Measurements from ENCODE around the gene COX15. TPM values are rescaled to one million over a fixed set of nuclear protein-coding genes. Genes with fewer than 3 reads are reported as not detected.

COX15 gene
- total and polyA plus RNA-seq, 2 of the 4 experiments (the other 2 are of a cell fraction) = 18.9 to 40.1 TPM

GRCh38 chr10:99769706-99770105 lies 37.8 kb upstream of the COX15 start:
- Histone ChIP-seq H3K4me2 (ENCODE audit: low read depth, low read length) (no peak overlapping the region), H3K27ac (ENCODE audit: insufficient read depth, low read length) (no peak overlapping the region), H4K20me1 (ENCODE audit: insufficient read depth, low read length) (no peaks in the 10 kb centered on the region), H2BK20ac (ENCODE audit: low read depth, low read length) (no peak overlapping the region), H2BK5ac (ENCODE audit: low read depth, low read length, poor library complexity, severe bottlenecking) (peak overlapping the region; percentile 33), H4K91ac (ENCODE audit: insufficient read depth, low read depth, low read length) (no peak overlapping the region; the same call in 1 of the 2 replicates), H2AK9ac (replicated peaks; ENCODE audit: low read depth, low read length, poor library complexity) (no peak overlapping the region), H2BK120ac (ENCODE audit: low read depth, low read length) (peak overlapping the region; percentile 40), H3K9ac (ENCODE audit: low read depth, low read length) (no peak overlapping the region), H3K4me3 (ENCODE audit: insufficient read depth, low read depth, low read length) (no peak overlapping the region), H2AFZ (replicated peaks; ENCODE audit: low read length, poor library complexity) (no peak overlapping the region), H4K5ac (ENCODE audit: low read depth, low read length) (no peak overlapping the region), H3K9me1 (ENCODE audit: insufficient read depth, low read length) (no peaks in the 10 kb centered on the region), H2AK5ac (ENCODE audit: low read depth, low read length) (0 out of 2 replicates have a peak overlapping the region, but pooled peaks have one; percentile 39), H4K8ac (ENCODE audit: low read depth in 2 of 2, low read length in 2 of 2) (no peak overlapping the region), H3K36me3 (ENCODE audit: control insufficient read depth, insufficient read depth, low read length) (no peaks in the 10 kb centered on the region), H3K18ac (ENCODE audit: low read depth, low read length) (no peak overlapping the region), H3K14ac (replicated peaks; ENCODE audit: low read depth, low read length) (no peak overlapping the region; the same call in 1 of the 2 replicates), H3K56ac (ENCODE audit: extremely low read depth, insufficient read depth, low read length) (no peak overlapping the region), H3K27me3 (ENCODE audit: control insufficient read depth, insufficient read depth, low read length) (no peaks in the 10 kb centered on the region), H3K23ac (ENCODE audit: low read depth, low read length) (no peak overlapping the region), H3K9me3 (ENCODE audit: control insufficient read depth, insufficient read depth, low read length) (no peaks in the 10 kb centered on the region), H3K4me1 (ENCODE audit: control insufficient read depth, insufficient read depth, low read length) (peaks cover 4% of the 10 kb centered on the region; the same call in 1 of the 2 replicates), H2BK15ac (ENCODE audit: low read depth, low read length) (peak overlapping the region; percentile 82; the same call in 1 of the 3 replicates), H3K79me1 (ENCODE audit: low read depth in 1 of 2, low read length in 2 of 2) (no peaks in the 10 kb centered on the region), H3K4ac (ENCODE audit: low read depth, low read length) (no peak overlapping the region)
- WGBS, 2 experiments (ENCODE audit: extremely low coverage in 2 of 2, insufficient read length in 1 of 2) = no CpG with 5 or more reads among the region's 5 CpGs
- CTCF ChIA-PET = no interaction called here
- TF ChIP-seq, protein P1, sequence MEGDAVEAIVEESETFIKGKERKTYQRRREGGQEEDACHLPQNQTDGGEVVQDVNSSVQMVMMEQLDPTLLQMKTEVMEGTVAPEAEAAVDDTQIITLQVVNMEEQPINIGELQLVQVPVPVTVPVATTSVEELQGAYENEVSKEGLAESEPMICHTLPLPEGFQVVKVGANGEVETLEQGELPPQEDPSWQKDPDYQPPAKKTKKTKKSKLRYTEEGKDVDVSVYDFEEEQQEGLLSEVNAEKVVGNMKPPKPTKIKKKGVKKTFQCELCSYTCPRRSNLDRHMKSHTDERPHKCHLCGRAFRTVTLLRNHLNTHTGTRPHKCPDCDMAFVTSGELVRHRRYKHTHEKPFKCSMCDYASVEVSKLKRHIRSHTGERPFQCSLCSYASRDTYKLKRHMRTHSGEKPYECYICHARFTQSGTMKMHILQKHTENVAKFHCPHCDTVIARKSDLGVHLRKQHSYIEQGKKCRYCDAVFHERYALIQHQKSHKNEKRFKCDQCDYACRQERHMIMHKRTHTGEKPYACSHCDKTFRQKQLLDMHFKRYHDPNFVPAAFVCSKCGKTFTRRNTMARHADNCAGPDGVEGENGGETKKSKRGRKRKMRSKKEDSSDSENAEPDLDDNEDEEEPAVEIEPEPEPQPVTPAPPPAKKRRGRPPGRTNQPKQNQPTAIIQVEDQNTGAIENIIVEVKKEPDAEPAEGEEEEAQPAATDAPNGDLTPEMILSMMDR (conservative IDR thresholded peaks at IDR 0.05; ENCODE audit: low read depth, low read length) = no peak
- TF ChIP-seq RAD21 (IDR thresholded peaks at IDR 0.05; ENCODE audit: low read length) (no peak), MAFK (IDR thresholded peaks at IDR 0.05; ENCODE audit: low read depth, low read length) (no peak)
- intact Hi-C loops (cut with micrococcal nuclease) = no loop called here
- POLR2A ChIA-PET (ENCODE audit: unreplicated experiment) = no interaction called here
- dilution Hi-C loops (cut with HindIII; ENCODE audit: low sequenced_read_pairs, unreplicated experiment) = no loop called here
- in situ Hi-C loops (cut with MboI; ENCODE audit: low sequenced_read_pairs) = no loop called here
- DNase-seq = no peak
- BruUV-seq (replicated peaks) = no TSS peak
- no peak for ATAC-seq (ENCODE audit: low read depth)
